CD4-positive, alpha-beta T cell treated with Interleukin-15 for 4 hours (primary cell): ENCODE results near the gene NRXN3.
"Not testable (repeated sequence)": the region's sequence is repeated elsewhere in the genome, so short reads cannot be mapped to it uniquely, and the experiment has no call there.

Experiments used
- DNase-seq: peaks from one replicate; pipeline ENCODE4 v3.0.0-alpha.2; 2020; ENCODE audit warnings: low spot score

NRXN3 gene

DNA sequence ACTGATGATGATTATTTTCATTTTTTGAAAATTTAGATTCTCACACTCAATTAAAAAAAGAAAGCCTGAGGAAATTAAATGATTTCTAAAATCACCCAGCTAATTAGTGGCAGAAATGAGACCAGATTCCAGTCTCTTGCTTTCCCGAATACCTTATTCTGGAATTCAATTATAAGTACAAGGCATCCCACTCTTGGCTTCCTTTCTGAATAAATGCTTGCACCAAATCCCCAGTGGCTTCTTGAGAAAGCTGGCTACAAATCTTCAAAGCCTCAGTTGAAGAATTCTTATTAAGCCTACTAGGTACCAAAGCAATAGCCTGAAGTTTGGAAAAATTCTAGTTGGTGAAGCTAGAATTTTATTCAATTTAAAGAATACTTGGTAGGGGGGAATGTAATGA, 1564.5 kb downstream of the NRXN3 start:
- DNase-seq = no peak

DNA sequence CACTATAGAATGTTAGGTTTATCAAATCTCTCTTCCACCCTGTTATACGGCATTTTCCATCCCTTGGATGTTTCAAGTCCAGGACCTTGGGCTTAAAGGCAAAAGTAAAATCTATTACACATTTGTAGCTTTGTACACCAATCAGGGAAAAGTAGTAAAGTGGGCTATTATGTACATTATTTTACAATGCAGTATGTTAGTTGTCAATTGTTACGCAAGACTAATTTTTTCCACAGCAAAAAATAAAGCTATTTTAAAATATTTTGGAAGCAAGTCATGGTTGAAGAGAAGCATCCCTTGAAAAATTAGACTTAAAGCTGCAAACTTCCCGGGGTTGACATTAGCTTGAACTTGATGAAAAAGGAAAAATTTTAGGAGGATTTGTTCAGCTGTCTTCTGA, 1564.9 kb downstream of the NRXN3 start:
- DNase-seq = no peak

DNA sequence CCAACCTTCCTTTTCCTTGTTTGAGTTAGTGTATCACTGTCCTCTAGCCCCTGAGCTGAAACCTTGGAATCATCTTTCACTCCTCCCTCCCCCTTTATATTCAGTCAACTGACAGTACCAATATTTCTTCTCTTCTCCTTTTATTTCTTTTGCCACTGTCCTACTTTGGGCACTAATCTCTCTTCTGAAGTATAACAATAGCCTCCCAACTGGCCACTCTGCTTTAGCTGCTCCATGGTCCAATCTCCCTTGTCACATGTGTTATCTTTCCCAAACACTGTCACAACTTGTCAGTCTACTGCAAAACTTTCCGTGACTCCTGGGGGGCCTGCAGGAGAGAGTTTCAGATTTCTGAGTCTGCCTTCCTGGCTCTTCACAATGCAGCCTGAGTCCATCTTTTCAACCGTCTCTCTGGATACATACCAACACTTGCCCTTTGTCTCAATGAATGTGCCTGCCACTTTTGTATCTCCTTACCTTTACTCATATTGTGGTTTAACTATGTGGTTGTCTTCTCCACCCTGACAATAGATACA, 1570.0 kb downstream of the NRXN3 start:
- no peak for DNase-seq

DNA sequence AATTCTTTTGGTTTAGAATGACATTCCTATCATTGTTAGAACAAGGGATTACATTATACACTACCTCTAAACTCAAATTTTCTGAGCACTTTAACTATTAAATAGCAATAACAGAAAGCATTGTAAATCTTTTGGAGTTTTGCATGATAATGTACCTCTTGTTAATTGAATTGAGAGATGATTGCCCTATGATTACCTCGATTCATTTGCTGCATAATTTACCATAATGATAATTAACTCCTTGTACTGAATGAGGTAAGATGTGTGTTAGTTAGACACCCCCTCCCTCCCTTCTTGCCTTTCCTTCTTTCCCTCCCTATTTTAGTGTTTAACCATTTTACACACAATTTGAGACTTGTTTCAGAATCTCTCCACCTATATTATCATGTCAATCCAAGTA, 1572.0 kb downstream of the NRXN3 start:
- DNase-seq = no peak

DNA sequence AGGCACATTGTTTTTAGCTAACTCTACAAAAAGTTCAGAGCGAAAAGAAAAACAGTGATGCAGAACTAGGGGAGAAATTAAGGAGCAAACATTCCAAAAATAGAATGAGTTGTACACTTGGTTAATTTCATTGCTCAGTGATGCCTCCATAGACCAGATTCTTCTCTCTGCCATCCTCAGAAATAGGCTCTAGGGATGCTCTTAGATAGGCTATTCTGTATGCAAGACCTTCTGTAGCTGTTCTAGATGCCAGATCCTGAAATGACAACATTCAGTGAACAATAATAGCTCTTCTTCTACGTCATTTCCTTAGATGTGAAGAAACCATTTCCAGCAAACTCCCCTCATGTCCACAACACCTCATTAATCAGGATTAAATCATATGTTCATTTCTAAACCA, 1574.9 kb downstream of the NRXN3 start:
- no peak for DNase-seq

DNA sequence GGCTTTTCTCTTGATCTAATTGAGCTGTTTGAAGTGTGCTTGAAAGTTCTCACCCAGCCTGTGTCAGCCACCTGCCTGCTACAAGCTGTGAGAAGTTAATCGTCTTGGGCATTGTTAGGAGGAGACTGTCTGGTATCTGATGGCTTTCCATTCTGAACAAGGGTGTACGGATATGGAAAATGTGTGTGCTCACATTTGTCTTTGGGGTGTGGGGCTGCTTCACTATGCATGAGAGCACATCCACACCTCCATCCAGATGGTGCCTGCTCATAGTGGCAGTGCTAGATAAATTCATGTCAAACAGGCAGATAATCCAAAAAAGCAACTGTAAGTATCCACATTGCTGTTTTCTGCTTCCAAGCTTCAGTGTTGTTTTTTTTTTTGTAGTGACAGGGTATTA, 1578.9 kb downstream of the NRXN3 start:
- DNase-seq = no peak

DNA sequence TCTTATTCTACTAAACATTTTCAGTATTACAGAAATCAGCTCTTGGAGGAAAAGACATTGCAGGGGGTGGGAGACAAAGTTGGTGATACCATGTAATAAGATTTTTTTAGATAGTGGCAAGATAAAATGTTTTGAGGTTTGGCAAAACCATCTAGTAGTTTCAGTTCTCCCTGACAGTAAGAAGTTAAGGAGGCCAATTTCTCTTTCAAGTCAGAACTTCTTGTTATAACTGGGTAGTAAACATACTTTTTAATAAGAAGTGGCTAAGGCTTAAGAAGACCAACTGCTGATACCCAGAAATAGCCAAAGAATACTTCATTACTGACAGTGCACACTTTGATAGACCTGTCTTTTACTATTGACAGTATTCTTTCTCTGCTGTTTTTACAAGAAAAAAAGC, 1588.8 kb downstream of the NRXN3 start:
- DNase-seq = no peak

DNA sequence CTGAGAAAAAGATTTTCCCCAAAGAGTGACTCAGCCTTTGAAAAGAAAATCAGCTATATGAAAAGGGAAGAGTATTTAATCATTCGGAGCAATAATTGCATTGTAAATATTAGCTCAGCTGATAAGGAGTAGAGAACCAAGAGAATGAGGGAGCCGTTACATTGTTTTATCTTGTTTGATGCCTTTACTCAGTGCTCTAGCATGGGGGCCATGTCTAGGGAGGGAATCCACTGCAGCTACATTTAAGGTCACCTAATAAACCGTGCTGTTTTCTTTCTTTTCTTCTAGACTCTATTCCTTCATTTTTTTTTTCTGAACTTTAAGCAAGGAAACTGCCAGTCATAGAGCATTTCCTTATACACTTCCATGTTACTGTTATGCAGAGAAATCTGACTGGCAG, 1594.2 kb downstream of the NRXN3 start:
- DNase-seq = no peak

DNA sequence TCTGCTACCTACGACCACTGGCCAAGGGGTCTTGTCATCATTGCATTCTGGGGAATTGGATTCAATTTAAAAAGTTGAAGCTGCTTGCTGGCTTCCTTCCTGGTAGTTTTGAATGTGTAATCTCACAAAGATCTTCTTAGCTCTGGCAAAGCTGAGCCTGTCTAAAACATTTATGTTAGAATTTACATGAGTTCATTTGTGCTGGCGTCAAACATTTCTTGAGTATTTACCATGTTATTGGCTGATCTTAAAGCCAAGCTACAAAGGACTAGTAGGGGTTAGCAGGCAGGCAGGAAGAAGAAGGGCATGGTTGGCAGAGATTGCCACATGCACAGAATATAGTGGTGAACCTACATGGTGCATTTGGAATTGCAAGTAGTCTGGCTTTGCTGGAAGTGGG, 1596.3 kb downstream of the NRXN3 start:
- DNase-seq = no peak

DNA sequence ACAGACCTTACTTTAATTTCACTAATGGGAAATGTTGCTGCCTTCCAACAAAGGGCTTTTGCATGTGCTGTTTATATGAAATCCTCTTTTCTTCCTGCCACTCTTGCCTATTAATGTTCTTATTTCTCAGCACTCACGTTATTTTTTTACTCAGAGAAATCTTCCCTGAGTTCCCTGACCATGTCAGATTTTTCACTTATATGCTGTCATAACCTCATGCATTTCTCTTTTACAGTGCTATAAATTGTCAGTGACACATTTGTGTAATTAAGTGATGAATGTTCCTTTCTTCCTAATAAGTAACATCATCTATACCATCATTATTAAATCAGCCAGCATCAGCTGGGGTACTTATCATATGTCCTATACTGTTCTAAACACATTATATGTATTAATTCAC, 1597.1 kb downstream of the NRXN3 start:
- DNase-seq = no peak

DNA sequence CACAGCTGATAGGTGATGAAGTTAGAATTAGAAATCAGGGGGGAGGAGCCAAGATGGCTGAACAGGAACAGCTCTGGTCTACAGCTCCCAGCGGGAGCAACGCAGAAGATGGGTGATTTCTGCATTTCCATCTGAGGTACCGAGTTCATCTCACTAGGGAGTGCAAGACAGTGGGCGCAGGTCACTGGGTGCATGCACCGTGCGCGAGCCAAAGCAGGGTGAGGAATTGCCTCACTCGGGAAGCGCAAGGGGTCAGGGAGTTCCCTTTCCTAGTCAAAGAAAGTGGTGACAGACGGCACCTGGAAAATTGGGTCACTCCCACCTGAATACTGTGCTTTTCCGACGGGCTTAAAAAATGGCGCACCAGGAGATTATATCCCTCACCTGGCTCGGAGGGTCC, 1597.5 kb downstream of the NRXN3 start:
- DNase-seq = not testable (repeated sequence)

DNA sequence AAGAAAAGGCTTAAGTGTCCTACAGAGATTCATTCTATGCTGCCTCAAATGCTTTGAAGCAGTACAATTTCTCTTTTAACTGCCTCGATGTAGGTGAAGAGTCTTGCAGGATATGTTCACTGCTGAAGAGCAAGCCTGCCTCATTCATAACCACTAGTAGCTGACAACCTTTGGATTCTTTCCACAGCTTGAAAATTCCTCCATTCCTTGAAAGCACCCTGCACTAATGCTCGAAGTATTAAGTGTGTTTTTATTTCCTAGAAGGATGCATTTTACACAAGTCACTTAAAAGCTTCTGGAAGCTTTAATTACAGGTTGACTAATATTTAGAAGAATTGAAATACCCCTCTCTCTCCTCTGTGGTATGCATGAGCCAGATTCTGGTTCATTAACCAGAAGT, 1611.7 kb downstream of the NRXN3 start:
- no peak for DNase-seq

DNA sequence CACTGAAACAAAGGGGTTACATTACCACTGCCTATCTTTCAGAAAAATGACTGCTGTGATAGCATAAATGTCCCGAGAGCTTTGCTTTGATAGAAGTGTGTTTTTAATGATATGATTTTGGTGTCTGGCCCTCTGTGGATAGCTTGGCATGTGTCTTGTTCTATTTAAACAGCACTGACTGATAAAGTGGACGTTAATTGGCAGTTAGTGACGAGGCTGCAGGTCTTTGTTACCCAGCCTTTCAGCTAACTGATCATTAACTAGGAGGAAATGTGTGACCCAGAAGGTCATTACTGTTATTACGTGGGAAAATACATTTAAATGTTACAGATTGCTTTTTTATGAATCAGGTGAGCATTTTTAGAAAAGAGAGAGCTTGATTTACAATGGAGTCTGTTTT, 1612.9 kb downstream of the NRXN3 start:
- DNase-seq = no peak

DNA sequence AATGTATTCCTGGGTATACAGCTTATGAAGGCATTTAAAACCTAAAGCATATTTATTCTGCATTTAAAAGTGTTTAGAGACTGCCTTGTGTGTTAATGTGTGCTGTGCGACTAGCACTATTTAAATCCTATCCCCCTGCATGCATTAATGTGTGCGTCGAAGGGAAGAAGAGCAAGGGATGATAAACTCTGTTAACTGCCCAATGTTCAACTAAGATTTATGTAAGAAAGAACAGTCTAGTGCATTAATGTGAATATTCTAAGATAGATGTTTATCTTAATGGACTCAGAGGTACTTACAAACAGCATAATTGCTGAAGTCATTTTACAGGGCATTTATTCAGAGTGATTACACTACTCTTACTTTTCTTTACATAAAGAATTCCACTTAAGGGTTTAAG, 1616.3 kb downstream of the NRXN3 start:
- no peak for DNase-seq

DNA sequence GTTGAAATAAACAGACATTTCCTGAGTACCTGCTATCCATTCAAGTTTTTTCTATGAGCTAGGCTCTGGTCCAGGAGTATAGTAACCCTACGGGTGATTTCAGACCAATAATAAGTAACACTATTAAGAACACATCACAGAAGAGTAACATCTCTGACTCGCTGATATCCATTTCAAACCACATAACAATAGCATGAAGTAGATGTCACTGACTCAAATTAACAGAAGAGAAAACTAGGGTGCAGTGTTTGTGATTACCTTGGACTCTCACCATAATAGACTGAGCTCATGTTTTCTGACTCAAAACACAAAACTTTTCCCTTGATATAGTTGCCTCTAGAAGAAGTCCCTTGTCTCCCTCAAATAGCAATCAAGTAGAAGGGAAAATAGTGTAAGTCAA, 1618.2 kb downstream of the NRXN3 start:
- no peak for DNase-seq

DNA sequence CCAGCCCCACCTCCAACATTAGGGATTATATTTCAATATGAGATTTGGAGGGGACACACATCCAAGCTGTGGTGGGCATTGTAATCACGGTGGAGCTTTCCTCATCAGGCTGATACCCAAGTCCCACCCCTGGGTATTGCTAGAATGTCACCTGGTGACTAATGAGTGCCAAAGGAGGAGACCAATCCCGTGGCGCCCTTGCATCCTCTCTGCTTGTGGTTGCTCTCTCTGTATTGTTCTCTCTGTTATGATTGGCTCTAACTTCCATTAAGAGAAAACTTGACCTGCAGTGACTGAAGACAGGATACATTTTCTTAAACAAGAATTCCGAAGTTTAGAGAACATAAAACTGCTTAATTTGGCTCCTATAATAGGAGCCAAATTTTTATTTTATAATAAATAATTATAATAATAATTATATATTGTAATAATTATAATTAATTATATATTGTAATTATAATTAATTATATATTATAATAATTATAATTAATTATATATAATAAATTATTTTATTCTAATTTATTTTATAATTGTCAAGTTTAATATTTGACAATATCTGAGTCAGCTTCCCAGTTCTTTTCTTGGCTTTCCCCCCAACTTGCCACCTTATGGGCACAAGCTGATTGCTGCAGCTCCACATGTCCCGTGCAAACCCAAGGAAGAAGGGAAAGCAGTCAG, 1621.0 kb downstream of the NRXN3 start:
- DNase-seq = no peak

DNA sequence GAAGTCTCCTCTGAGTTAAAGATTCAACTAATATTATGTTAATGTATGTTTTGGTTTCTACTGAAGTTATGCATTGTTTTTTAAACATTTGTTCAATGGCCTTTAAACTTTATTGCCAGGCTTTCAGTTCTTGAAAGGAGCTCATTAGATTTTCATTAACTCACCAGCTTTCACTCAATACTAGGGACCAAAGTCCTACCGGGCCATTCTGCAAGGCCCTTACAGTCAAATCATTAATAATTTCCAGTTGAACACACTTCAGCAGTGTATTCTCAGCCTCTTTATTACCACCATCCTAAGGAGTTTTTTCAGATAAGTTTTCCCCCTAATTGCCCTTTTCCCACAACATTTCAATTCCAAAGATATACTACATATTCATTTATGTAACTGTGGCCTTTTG, 1631.9 kb downstream of the NRXN3 start:
- DNase-seq = no peak

DNA sequence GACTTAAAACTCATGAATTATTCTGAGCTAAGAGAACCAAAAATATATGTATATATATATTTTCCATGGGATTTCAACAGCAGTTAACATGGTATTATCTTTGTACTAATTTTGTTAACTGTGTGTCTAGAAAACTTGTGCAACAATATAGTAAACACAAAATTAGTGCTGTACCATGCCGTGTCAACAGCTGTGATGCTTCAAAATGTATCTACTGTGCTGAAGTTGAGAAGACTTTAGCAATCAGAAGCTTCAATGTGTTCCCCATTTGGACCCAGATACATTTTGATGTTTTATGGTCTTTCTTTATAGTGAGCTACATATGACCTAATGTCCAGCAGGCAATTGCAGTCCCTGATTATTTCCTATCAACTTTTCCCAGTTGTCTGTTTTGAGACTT, 1635.5 kb downstream of the NRXN3 start:
- DNase-seq = no peak

DNA sequence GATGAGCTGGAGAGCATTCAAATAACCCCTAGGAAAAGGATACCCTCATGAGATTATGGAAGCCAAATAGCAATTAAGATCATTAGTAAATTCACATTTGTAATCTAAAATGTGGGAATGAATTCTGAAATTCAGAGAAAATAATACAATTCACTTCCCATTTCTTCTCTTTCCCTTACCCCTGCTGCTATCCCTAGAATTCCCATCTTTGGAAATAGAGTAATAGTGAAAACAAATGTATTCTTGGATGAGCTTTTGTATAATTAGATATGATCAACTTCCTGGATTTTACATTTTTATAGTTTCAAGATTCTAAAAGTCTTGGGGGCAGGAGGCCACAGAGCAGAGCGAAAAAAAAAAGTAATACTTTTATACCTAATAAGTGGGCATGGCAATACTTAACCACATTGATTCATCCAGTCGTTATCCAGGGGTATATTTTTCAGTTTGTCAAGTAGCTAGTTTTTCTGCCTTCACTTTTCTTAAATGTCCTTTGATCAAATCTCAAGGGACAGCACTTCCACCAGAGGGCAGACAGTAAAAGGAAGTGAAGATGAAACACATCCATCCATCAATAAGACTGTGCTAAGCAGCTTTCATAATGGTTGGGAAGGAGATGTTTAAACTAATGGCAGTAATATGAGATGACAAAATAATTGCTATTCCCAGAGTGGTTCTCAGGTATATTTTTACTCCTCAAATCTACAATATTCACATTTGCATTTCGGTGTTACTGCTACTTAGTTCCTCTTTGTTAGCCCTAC, 1639.9 kb downstream of the NRXN3 start:
- DNase-seq = no peak

DNA sequence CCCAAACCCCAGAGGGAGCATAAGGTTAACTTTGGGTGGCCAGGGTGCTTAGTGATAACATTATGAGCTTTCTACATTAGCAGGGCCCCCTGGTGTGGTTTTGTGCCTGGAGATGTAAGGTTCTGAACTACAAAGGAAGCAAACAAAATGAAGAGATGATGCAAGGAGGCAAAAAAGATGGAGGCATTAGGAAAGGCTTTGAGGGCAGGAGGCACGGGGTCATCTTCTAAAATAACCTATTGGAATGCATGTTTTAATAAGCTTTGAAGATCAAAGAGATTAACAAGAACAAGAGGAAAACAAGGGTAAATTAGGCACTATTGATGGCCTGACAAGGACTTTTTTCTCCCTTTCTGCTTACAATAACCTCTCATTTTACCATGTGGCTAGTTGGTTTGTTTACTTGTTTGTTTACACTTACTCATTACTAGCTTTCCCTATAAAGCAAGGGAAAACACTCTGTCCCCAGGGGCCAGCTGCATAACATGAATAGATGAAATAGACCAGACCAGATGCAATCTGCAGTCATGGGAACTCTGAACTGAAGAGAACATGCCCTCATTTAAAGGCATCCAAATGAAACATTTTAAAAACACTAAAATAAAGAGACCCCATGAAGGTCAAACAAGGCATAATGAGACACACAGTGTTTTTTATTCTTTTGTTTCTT, 1650.8 kb downstream of the NRXN3 start:
- no peak for DNase-seq

DNA sequence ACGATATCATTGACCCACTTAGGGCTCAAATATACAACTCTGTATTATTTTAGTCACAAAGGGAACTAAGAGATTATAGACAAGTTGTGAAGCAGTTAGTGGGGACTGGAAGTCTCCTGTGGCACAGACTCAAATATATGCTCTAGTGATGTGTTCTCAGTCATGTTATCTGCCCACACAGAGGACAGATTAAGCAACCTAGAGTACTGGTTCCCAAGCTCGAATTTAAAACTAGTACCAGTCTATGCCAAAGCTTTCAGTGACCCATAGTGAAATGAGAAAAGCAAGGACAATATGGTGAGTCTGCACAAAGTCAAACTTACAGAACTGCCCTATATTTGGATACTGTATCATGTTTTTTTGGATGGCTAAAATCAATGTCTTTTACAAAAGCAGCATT, 1651.9 kb downstream of the NRXN3 start:
- DNase-seq = no peak

DNA sequence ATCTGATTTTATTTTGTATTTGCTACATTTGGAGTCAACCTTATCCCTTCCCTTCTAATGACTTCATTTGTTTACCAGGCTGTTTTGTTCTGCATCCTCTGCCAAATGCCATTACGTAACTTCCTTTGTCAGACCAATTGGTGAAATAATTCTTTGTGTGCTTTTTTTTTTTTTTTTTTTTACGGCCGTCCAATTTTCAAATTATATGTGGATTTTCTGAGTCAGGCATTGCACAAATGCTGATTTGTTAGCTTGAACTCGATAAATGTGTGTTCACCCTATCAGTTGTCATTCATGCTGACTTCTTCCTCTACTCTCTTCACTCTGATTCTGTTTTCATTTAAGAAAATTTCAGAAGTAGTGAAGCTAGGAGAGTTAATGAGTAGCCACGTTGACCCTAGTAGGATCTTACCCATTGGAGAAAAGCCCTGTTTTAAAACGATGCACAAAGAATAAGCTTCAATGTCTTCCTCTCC, 1654.9 kb downstream of the NRXN3 start:
- no peak for DNase-seq

DNA sequence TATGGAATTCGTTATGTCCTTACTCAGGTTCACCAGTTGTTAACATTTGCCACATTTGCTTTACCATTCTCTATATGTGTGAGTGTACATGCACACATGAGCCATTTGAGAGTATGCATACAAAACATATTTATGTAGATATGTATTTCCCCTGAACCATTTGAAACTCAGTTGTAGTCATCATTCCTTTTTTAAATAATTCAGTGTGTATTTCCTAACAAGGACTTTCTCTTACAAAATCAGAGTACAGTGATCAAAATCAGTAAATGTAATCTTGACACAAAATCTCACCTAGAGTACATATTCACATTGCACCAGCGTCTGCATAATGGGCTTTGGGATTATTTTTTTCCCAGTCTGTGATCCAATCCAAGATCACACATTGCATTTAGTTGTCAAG, 1656.2 kb downstream of the NRXN3 start:
- DNase-seq = no peak
